Kidney (tissue), 14 donors: ENCODE data around the gene KCNT2. TPM values are rescaled to one million over a fixed set of nuclear protein-coding genes. Genes with fewer than 3 reads are reported as not detected.

Source experiments
- DNase-seq, 5 donors: peaks; one replicate each; pipeline ENCODE4 v3.0.0-alpha.2; 2013 to 2020
- FAIRE-seq: peaks from 2 replicates; lab custom pipeline; 2012; peaks lifted over from hg19 to GRCh38; lab: Jason Lieb, UNC
- H3K27ac ChIP-seq, 2 donors: one replicate each; pipeline ENCODE4 v1.7.0; 2013; ENCODE audit warnings: low read depth in 2 of 2, low read length in 2 of 2, inconsistent platforms in 1 of 2
- H3K27me3 ChIP-seq: one replicate; pipeline ENCODE4 v1.7.1; 2013; ENCODE audit warnings: low read length, inconsistent platforms; ENCODE audit not compliant: control insufficient read depth, insufficient read depth
- H3K36me3 ChIP-seq, 3 donors: one replicate each; pipeline versions ENCODE4 v1.7.0 to v1.7.1; 2013; ENCODE audit warnings: low read length in 3 of 3, control low read depth in 1 of 3, inconsistent platforms in 1 of 3; ENCODE audit not compliant: insufficient read depth in 3 of 3, control insufficient read depth in 2 of 3
- H3K4me1 ChIP-seq, 3 donors: one replicate each; pipeline versions ENCODE4 v1.7.0 to v1.7.1; 2013; ENCODE audit warnings: low read length in 3 of 3, inconsistent platforms in 1 of 3, low read depth in 1 of 3; ENCODE audit not compliant: control insufficient read depth in 2 of 3, insufficient read depth in 2 of 3
- H3K4me3 ChIP-seq, 3 donors: one replicate each; pipeline versions ENCODE4 v1.7.0 to v1.8.1; 2013; ENCODE audit warnings: low read length in 3 of 3, control low read depth in 1 of 3, inconsistent platforms in 1 of 3
- H3K9ac ChIP-seq, 3 donors: one replicate each; pipeline versions ENCODE4 v1.7.0 to v1.7.1; 2013; ENCODE audit warnings: low read length in 3 of 3, control low read depth in 1 of 3, inconsistent platforms in 1 of 3
- H3K9me3 ChIP-seq, 3 donors: one replicate each; pipeline versions ENCODE4 v1.7.0 to v1.7.1; 2013; ENCODE audit warnings: low read length in 3 of 3, control low read depth in 1 of 3, inconsistent platforms in 1 of 3; ENCODE audit not compliant: control insufficient read depth in 2 of 3, insufficient read depth in 1 of 3
- CTCF ChIP-seq: IDR thresholded peaks from 3 replicates; pipeline ENCODE4 v1.5.1; 2012; ENCODE audit warnings: mild to moderate bottlenecking, moderate library complexity, borderline replicate concordance; ENCODE audit not compliant: insufficient read depth; ENCODE audit errors: extremely low read depth
- intact Hi-C: fragments of 100-400 bp; cut with DNase I; formaldehyde crosslinking; loops from one replicate; pipeline ENCODE4 v1.11.1; 2022
- polyA plus RNA-seq: library from polyadenylated mRNA; stranded (reverse); fragments of 350-450 nt; fragmentation: Illumina TruSeq; extraction: RNeasy Lipid Tissue Mini Kit (QIAGEN cat#74804); gene quantifications from one replicate; pipeline ENCODE4 v1.2.3, GENCODE V29; 2014; ENCODE audit warnings: low read depth, low replicate concordance; ENCODE audit not compliant: insufficient read depth
- total RNA-seq: library from RNA; stranded (reverse); fragmentation: NEBNext Ultra II Directional; extraction: Animal tissue kit (Norgen Biotek cat#: 25700); gene quantifications from one replicate; pipeline ENCODE4 v1.2.1, GENCODE V29; 2021
- donor health status: control.
- donor health status: control.
- donor health status: control.
- donor health status: control.
- donor health status: control.
- donor health status: DM: yes; HTN: yes; CAD: no.
- donor health status: Normal renal cell carcinoma (clear cell type).

KCNT2 gene
- total and polyA plus RNA-seq, 2 donors from 2014 or later, result 0.39 to 6.3 TPM

DNA sequence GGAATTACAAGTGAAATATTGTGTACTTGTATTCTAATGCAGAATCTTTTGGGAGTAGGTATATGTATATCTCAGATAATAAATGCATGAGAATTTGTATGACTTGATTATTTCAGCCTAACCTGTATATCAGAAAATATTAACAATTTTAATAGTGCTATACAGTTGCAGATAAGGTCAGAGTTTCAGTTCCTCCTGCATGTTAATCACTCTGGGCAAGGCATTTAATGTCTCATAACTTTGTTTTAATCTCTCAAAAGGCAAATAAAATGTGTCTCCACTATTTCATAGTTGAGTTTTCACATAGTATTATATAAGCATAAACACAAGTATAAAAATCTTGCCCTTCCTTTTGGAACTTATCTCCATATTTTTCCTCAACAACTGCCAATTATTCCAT, 352.5 kb downstream of the KCNT2 start:
- Histone ChIP-seq H3K27ac (no peak overlapping the region), H3K4me1 (no peaks in the 10 kb centered on the region), H3K9me3 (no peaks in the 10 kb centered on the region), H3K4me3 (no peak overlapping the region), H3K36me3 (no peaks in the 10 kb centered on the region), H3K27me3 (no peaks in the 10 kb centered on the region), H3K9ac (no peak overlapping the region)
- no peak for TF ChIP-seq CTCF
- DNase-seq, result no peak
- FAIRE-seq, result no peak
- intact Hi-C loops, result no loop called here

- no peak overlapping the region for H3K27ac ChIP-seq
- intact Hi-C loops, result no loop called here
- DNase-seq, result no peak
- no peaks in the 10 kb centered on the region for H3K36me3 ChIP-seq
- H3K9ac ChIP-seq, result no peak overlapping the region
- H3K4me3 ChIP-seq, result no peak overlapping the region
- no peaks in the 10 kb centered on the region for H3K4me1 ChIP-seq
- no peaks in the 10 kb centered on the region for H3K9me3 ChIP-seq
- TF ChIP-seq CTCF, result no peak
- no peak for FAIRE-seq
- no peaks in the 10 kb centered on the region for H3K27me3 ChIP-seq
Measured at GRCh38 chr1:196229546-196229945, 378.7 kb downstream of the KCNT2 start.

GRCh38 chr1:196214866-196215265, 393.4 kb downstream of the KCNT2 start:
- no peak overlapping the region for H3K27ac ChIP-seq
- FAIRE-seq (no peak), DNase-seq (no peak)
- H3K9me3 ChIP-seq, result no peaks in the 10 kb centered on the region
- H3K9ac ChIP-seq, result no peak overlapping the region
- no peak overlapping the region for H3K4me3 ChIP-seq
- intact Hi-C loops, result no loop called here
- H3K27me3 ChIP-seq, result no peaks in the 10 kb centered on the region
- H3K4me1 ChIP-seq, result no peaks in the 10 kb centered on the region
- no peaks in the 10 kb centered on the region for H3K36me3 ChIP-seq
- no peak for TF ChIP-seq CTCF

- Histone ChIP-seq H3K27me3 (no peaks in the 10 kb centered on the region), H3K4me3 (no peak overlapping the region), H3K9me3 (no peaks in the 10 kb centered on the region), H3K4me1 (no peaks in the 10 kb centered on the region), H3K27ac (no peak overlapping the region), H3K36me3 (no peaks in the 10 kb centered on the region), H3K9ac (no peak overlapping the region)
- FAIRE-seq, result no peak
- TF ChIP-seq CTCF, result no peak
- intact Hi-C loops, result no loop called here
- peak in 2 of 5 donors; percentile 25 to 69 for DNase-seq
Measured at GRCh38 chr1:196209983-196210382, 398.3 kb downstream of the KCNT2 start.
